K562 (cell line): ENCODE results near the gene SUMF1. TPM values are rescaled to one million over a fixed set of nuclear protein-coding genes. Genes with fewer than 3 reads are reported as not detected.

Experiments
- ATAC-seq: fragments of 200-7000 bp; cut with Tn5 transposase; 3 replicates; pipeline ENCODE4 v1.9.1; 2020; ENCODE audit warnings: moderate library complexity
- BruUV-seq: library from RNA; stranded (reverse); fragments of 400-500 nt; replicated peaks from 2 replicates; lab custom pipeline; 2021; lab: Mats Ljungman, UMichigan
- CTCF ChIA-PET: fragments of 300-600 bp; formaldehyde crosslinking; extraction: SDS; loops from one replicate; lab custom pipeline; 2021; ENCODE audit warnings: low intra/inter-chr PET ratio; lab: Yijun Ruan, JAX
- POLR2A ChIA-PET: fragments of 300-600, 350-650 bp; sonication (Branson Sonifier 250); formaldehyde crosslinking; extraction: SDS; loops from one replicate; lab custom pipeline; 2021; ENCODE audit warnings: antibody characterized with exemption, inconsistent platforms; lab: Yijun Ruan, JAX
- DNase-seq, 4 experiments: peaks; one replicate each; pipeline versions ENCODE4 v3.0.0 to v3.0.0-alpha.2; 2011 to 2018; ENCODE audit warnings: low spot score in 3 of 4, mixed read lengths in 3 of 4; ENCODE audit errors: extremely low read depth in 1 of 4
- FAIRE-seq: peaks from 2 replicates; lab custom pipeline; 2011; peaks lifted over from hg19 to GRCh38; lab: Jason Lieb, UNC
- H2AFZ ChIP-seq: 2 replicates; pipeline ENCODE4 v1.6.0; 2011; ENCODE audit warnings: low read depth, low read length, control low read depth, inconsistent platforms
- H3K27ac ChIP-seq: fragments of 200-600 bp; 3 replicates; pipeline ENCODE4 v1.8.0; 2011; ENCODE audit warnings: low read depth, mild to moderate bottlenecking, control low read depth, inconsistent platforms, low read length, moderate library complexity, mixed read lengths; ENCODE audit errors: extremely low read depth
- H3K27me3 ChIP-seq, 2 experiments: fragments of 300-600 bp in 1 of 2; 2 replicates in 1 of 2; 3 replicates in 1 of 2; pipeline versions ENCODE4 v1.6.0 to v1.8.0; 2011; ENCODE audit warnings: inconsistent platforms in 2 of 2, low read length in 2 of 2, mild to moderate bottlenecking in 1 of 2, mixed read lengths in 1 of 2, moderate library complexity in 1 of 2; ENCODE audit not compliant: control insufficient read depth in 2 of 2, insufficient read depth in 2 of 2
- H3K36me3 ChIP-seq: fragments of 300-600 bp; 3 replicates; pipeline ENCODE4 v1.8.0; 2011; ENCODE audit warnings: mild to moderate bottlenecking, low read length, inconsistent platforms; ENCODE audit not compliant: control insufficient read depth, insufficient read depth
- H3K4me1 ChIP-seq, 2 experiments: fragments of 200-600 bp in 1 of 2; replicated peaks in 1 of 2; 2 replicates in 1 of 2; 3 replicates in 1 of 2; pipeline versions ENCODE4 v1.5.1 to v1.8.0; 2011; ENCODE audit warnings: inconsistent platforms in 2 of 2, low read length in 2 of 2, mild to moderate bottlenecking in 1 of 2, mixed read lengths in 1 of 2, moderate library complexity in 1 of 2; ENCODE audit not compliant: control insufficient read depth in 2 of 2, insufficient read depth in 2 of 2
- H3K4me2 ChIP-seq: 2 replicates; pipeline ENCODE4 v1.6.1; 2011; ENCODE audit warnings: low read length, control low read depth, inconsistent platforms, mixed read lengths; ENCODE audit not compliant: insufficient read depth
- H3K4me3 ChIP-seq: fragments of 200-600 bp; sonication (generic), shearing (Covaris generic); 2 replicates; pipeline ENCODE4 v1.5.1; 2016; ENCODE audit warnings: control low read depth, inconsistent platforms
- H3K79me2 ChIP-seq: fragments of 200-600 bp; 3 replicates; pipeline ENCODE4 v1.8.0; 2011; ENCODE audit warnings: low read length, inconsistent platforms; ENCODE audit not compliant: control insufficient read depth, insufficient read depth
- H3K9ac ChIP-seq, 2 experiments: 2 replicates each; pipeline versions ENCODE4 v1.6.0 to v1.6.1; 2011; ENCODE audit warnings: low read depth in 2 of 2, low read length in 2 of 2, control low read depth in 1 of 2, inconsistent platforms in 1 of 2, mild to moderate bottlenecking in 1 of 2, mixed read lengths in 1 of 2; ENCODE audit not compliant: insufficient read depth in 1 of 2
- H3K9me1 ChIP-seq: one replicate; pipeline ENCODE4 v1.6.0; 2011; ENCODE audit warnings: inconsistent platforms, mild to moderate bottlenecking, low read length, moderate library complexity; ENCODE audit not compliant: control insufficient read depth, insufficient read depth
- H3K9me3 ChIP-seq: replicated peaks from 2 replicates; pipeline ENCODE4 v1.5.1; 2011; ENCODE audit warnings: low read depth, low read length, inconsistent platforms; ENCODE audit not compliant: control insufficient read depth, insufficient read depth
- H4K20me1 ChIP-seq: replicated peaks from 2 replicates; pipeline ENCODE4 v1.6.1; 2011; ENCODE audit warnings: low read length, inconsistent platforms, mixed read lengths; ENCODE audit not compliant: control insufficient read depth, insufficient read depth
- ADNP ChIP-seq: fragments of 200-800 bp; sonication (Bioruptor generic); IDR thresholded peaks from 2 replicates; pipeline ENCODE4 v1.6.1; 2016; ENCODE audit warnings: missing genetic modification characterization, missing compliant biosample characterization
- BCOR ChIP-seq: fragments of 450-650 bp; IDR thresholded peaks from 2 replicates; pipeline ENCODE4 v1.6.1; 2016
- CHD4 ChIP-seq: fragments of 200-600 bp; sonication (generic); IDR thresholded peaks from 3 replicates; pipeline ENCODE4 v1.6.1; 2012; ENCODE audit warnings: low read depth, mild to moderate bottlenecking, mixed read lengths, low read length, inconsistent platforms; ENCODE audit not compliant: insufficient read depth, insufficient replicate concordance, poor library complexity, severe bottlenecking
- FOXK1 ChIP-seq: sonication (generic); formaldehyde crosslinking; IDR thresholded peaks from 2 replicates; pipeline ENCODE4 v1.8.0; 2022; ENCODE audit warnings: missing genetic modification reagents, mild to moderate bottlenecking, borderline replicate concordance
- ILF3 ChIP-seq: fragments of 450-650 bp; IDR thresholded peaks from 2 replicates; pipeline ENCODE4 v1.6.1; 2018; ENCODE audit warnings: antibody characterized with exemption, mild to moderate bottlenecking, moderate library complexity, borderline replicate concordance
- KDM1A ChIP-seq, 2 experiments: fragments of 450-650 bp; IDR thresholded peaks; 2 replicates each; pipeline ENCODE4 v1.6.1; 2016; ENCODE audit warnings: mild to moderate bottlenecking in 2 of 2
- RAD21 ChIP-seq, 2 experiments: fragments of 250-450 bp in 1 of 2; fragments of 450-650 bp in 1 of 2; sonication (Bioruptor Pico) in 1 of 2; formaldehyde crosslinking in 1 of 2; IDR thresholded peaks in 1 of 2; conservative IDR thresholded peaks in 1 of 2; 2 replicates each; pipeline versions ENCODE4 v1.4.0 to v1.8.0; 2020 to 2022; ENCODE audit warnings: mild to moderate bottlenecking in 2 of 2, moderate library complexity in 1 of 2
- RBM25 ChIP-seq: fragments of 200-400 bp; formaldehyde crosslinking; IDR thresholded peaks from 2 replicates; pipeline ENCODE4 v1.6.1; 2018; ENCODE audit warnings: low read length, low read depth, moderate library complexity; ENCODE audit not compliant: severe bottlenecking
- SAFB2 ChIP-seq: fragments of 200-400 bp; formaldehyde crosslinking; IDR thresholded peaks from 2 replicates; pipeline ENCODE4 v1.6.1; 2018; ENCODE audit warnings: borderline replicate concordance, low read length, low read depth, moderate library complexity; ENCODE audit not compliant: severe bottlenecking
- WHSC1 ChIP-seq: IDR thresholded peaks from one replicate; pipeline ENCODE4 v1.6.1; 2012; ENCODE audit warnings: low read length, control low read depth, inconsistent platforms
- in situ Hi-C: fragments of 300-500 bp; cut with MboI; formaldehyde crosslinking; loops from 4 replicates; pipeline ENCODE4 v1.15.0; 2018; ENCODE audit warnings: inconsistent platforms, mixed read lengths
- intact Hi-C: fragments of 100-400 bp; cut with micrococcal nuclease; formaldehyde crosslinking; loops from 2 replicates; pipeline ENCODE4 v1.14.2; 2022
- polyA plus RNA-seq, 8 experiments: library from polyadenylated mRNA; depleted of rRNA in 4 of 8; stranded (reverse) in 5 of 8; unstranded in 3 of 8; fragments of >200 nt; fragmentation: Nextera tagmentation in 2 of 8; fragmentation: Illumina TruSeq in 1 of 8; extraction: Ambion mirVana in 2 of 8; extraction: Trizol in 1 of 8; gene quantifications; 2 replicates each; pipeline versions ENCODE4 v1.2.1 to v1.2.3, GENCODE V29; 2011 to 2014; ENCODE audit warnings: inconsistent platforms in 1 of 8, missing spikeins in 1 of 8
- total RNA-seq, 7 experiments: library from RNA; depleted of rRNA in 6 of 7; stranded (reverse); fragments of >200 nt in 6 of 7; fragmentation: Illumina TruSeq in 2 of 7; extraction: Trizol in 2 of 7; gene quantifications; 2 replicates each; pipeline versions ENCODE4 v1.2.1 to v1.2.3, GENCODE V29; 2011 to 2021; ENCODE audit warnings: low replicate concordance in 1 of 7

Gene SUMF1
- total and polyA plus RNA-seq, 9 of the 15 experiments (the other 6 are each of a cell fraction or from before 2014, with no cell fraction given), result 1.3 to 7.4 (median 4.2) TPM

- Histone ChIP-seq H3K79me2 (no peaks in the 10 kb centered on the region), H3K9ac (no peak overlapping the region), H2AFZ (no peak overlapping the region), H4K20me1 (no peaks in the 10 kb centered on the region), H3K27me3 (no peaks in the 10 kb centered on the region), H3K27ac (no peak overlapping the region), H3K4me3 (no peak overlapping the region), H3K4me2 (no peak overlapping the region), H3K9me1 (no peaks in the 10 kb centered on the region), H3K9me3 (no peaks in the 10 kb centered on the region), H3K36me3 (no peaks in the 10 kb centered on the region), H3K4me1 (peaks cover 0 to 15% of the 10 kb centered on the region in 2 experiments; a peak in 3 of 5 replicates)
- BruUV-seq, result no TSS peak
- in situ Hi-C loops (no loop called here), intact Hi-C loops (no loop called here)
- ChIA-PET CTCF (no interaction called here), POLR2A (interaction anchor here (0.7 kb wide), 1 partner anchor 555 kb away, joined by 4 read pairs; no protein-coding TSS in a partner anchor)
- DNase-seq (no peak), ATAC-seq (no peak), FAIRE-seq (no peak)
- TF ChIP-seq RAD21 (CRISPR knock-in tag; conservative IDR thresholded peaks at IDR 0.05 in 1 of 2, IDR thresholded peaks at IDR 0.05 in 1 of 2) (no peak), ILF3 (no peak), FOXK1 (CRISPR knock-in tag) (no peak), BCOR (peak; percentile 69; the same call in 1 of the 2 replicates), SAFB2 (no peak), KDM1A (IDR thresholded peaks at IDR 0.05) (peak; percentile 15 to 34; a peak in 1 of 4 replicates), ADNP (0 out of 2 replicates have a peak, but pooled peaks have one; percentile 62), RBM25 (peak; percentile 91), CHD4 (no peak), WHSC1 (no peak)
Measured at GRCh38 chr3:4425055-4425454, 42.0 kb downstream of the SUMF1 start.
